Left colon (tissue), 2 donors: ENCODE measurements around the gene KRTAP12-1. TPM values are rescaled to one million over a fixed set of nuclear protein-coding genes. Genes with fewer than 3 reads are reported as not detected.

Experiments
- ATAC-seq: fragments of 200-7000 bp; cut with Tn5 transposase; one replicate; pipeline ENCODE4 v1.9.1; 2020; ENCODE audit warnings: mild to moderate bottlenecking, moderate library complexity
- DNase-seq, 2 donors: peaks; one replicate each; pipeline ENCODE4 v3.0.0-alpha.2; 2020
- intact Hi-C, 2 donors: fragments of 100-400 bp; cut with DNase I in 1 of 2; cut with micrococcal nuclease in 1 of 2; formaldehyde crosslinking; loops; one replicate each; pipeline versions ENCODE4 v1.11.2 to v1.14.0; 2022; cut with DNase I, micrococcal nuclease
- total RNA-seq, 2 donors: library from RNA; stranded (reverse); fragmentation: NEBNext Ultra II Directional; extraction: Animal tissue kit (Norgen Biotek cat#: 25700); gene quantifications; one replicate each; pipeline ENCODE4 v1.2.1, GENCODE V29; 2021
- donor health status: DM: no; HTN: no; CAD: no.
- donor health status: DM: yes; HTN: yes; CAD: no.

The KRTAP12-1 gene
- total RNA-seq, 2 donors from 2014 or later: not detected

DNA sequence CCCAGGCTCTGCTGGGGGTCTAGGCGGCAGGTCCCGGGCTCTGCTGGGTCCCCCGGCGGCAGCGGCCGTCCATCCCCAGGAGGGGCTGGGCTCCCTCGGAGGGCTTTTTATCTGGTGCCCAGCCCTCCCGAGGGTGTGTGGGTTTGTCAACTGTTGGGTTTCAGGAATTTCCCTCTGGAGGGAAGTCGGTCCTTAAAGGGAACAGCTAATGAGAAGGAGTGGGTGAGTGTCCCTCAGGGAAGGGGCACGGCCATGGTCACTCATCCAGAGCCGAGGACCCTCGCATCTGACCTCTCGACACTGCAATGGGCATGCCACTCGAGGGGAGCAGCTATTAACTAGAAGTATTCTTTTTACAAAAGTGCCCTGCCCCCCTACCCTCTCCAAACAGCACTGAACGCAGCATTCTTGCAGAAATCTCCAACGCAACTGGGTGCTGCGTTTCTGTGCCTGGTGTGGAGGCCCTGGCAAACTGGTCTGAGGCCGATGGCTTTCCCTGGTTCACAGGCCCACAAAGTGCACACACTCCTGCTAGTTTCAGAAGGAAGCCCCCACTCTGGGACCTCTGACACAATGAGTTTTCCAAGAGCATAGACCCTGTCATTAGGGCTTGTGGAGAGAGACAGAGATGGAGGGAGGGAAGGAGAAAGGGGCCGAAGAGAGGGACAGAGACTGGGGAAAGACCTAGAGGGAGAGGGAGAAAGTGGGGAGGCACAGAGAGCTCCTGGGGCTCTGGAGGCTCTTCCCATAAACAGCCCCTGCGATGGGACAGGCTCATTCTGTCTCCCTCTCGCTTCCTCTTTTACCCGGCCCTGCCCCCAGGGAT is 30.5 kb upstream of the KRTAP12-1 start:
- ATAC-seq (no peak), DNase-seq (no peak)
- intact Hi-C loops: no loop called here

DNA sequence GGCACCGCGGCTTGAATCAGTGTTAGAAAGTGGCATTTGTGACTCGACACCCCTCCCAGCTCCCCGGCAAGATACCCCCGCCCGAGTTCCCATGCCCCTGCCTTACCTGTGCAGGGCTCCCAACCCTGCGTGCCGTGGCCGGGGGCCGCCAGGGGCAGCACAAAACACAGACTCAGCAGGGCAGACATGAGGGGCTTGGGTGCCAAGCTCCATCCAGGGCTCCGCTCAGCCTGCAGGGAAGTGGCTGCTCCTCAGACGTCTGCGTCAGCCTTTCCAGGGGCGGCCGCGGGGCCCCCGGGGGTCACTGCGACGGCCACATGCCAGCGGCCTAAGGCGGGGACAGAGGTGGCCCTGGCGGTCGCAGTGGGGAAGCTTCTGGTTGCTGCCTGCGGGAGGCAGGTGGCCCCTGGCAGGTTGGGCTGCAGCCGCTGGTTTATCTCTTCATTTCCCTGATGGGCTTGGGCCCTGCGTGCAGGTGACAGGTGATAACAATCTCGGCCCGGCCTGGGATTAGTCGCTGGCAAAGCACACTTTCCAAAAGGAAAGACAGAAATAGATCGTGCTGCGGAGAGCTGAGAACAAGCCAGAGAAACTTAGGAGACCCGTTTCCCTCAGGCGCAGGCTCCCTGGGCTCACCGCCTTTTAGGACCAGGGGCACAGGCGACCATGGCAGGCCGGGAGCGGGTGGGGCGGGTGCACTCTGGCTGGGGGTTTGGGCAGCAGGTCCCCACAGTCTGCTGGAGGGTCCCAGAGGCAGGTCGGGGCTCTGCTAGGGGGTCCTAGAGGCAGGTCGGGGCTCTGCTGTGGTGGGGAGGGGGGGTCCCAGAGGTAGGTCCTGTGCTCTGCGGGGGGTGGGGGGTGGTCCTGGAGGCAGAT is 29.6 kb upstream of the KRTAP12-1 start, which contains the start of gene TSPEAR:
TSS of gene TSPEAR (minus strand) at position 246 of the 876 bp plus-strand sequence. CDS start at position 188, 58 bp downstream.
- DNase-seq (no peak), ATAC-seq (no peak)
- intact Hi-C loops: no loop called here

DNA sequence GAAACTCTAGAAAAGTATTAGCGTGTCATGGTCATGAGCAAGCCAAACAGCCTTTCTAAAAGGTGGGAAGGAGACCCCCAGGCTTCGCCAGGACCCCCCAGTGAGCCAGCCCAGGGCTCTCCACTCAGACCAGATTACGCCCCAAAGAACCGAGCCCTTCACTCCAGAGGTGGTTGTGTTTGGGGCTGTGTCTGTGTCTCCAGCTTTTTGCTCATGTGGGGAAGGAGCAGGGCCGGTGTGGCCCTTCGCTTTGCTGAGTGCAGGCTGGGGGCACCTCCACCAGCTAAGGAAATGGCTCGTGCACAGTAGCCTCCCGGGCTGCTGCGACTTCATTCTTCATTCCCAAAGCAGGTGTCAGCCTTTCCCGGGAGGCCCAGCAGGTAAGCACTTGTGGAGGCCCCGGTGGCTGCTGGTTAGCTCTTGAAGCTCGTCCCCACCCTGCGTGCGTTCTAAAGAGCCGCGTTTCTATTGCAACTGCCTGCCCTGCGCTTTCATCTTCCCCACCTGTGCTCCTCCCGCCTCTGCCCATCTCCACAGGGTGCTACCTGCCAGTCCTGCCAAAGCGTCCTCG is 28.9 kb upstream of the KRTAP12-1 start:
- ATAC-seq (peak; percentile 17), DNase-seq (no peak)
- intact Hi-C loops: no loop called here

DNA sequence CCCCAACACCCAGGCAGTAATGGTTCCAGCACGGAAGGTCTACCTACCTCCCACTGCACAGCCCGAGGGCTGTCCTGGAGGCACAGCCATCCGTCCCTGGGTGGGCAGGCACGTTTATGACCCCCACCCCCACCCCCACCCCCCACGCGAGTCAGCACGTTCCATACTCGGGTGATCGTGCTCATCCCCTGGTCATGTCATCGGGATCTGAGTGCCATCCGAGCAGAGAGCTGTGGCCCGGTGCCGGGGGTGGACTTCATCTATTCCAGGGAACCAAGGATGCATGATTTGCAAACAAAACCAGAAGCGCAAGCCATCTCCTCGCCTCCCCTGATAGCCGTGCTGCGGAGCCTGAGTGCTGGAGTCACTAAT is 28.3 kb upstream of the KRTAP12-1 start:
- ATAC-seq (no peak), DNase-seq (no peak)
- intact Hi-C loops: no loop called here

DNA sequence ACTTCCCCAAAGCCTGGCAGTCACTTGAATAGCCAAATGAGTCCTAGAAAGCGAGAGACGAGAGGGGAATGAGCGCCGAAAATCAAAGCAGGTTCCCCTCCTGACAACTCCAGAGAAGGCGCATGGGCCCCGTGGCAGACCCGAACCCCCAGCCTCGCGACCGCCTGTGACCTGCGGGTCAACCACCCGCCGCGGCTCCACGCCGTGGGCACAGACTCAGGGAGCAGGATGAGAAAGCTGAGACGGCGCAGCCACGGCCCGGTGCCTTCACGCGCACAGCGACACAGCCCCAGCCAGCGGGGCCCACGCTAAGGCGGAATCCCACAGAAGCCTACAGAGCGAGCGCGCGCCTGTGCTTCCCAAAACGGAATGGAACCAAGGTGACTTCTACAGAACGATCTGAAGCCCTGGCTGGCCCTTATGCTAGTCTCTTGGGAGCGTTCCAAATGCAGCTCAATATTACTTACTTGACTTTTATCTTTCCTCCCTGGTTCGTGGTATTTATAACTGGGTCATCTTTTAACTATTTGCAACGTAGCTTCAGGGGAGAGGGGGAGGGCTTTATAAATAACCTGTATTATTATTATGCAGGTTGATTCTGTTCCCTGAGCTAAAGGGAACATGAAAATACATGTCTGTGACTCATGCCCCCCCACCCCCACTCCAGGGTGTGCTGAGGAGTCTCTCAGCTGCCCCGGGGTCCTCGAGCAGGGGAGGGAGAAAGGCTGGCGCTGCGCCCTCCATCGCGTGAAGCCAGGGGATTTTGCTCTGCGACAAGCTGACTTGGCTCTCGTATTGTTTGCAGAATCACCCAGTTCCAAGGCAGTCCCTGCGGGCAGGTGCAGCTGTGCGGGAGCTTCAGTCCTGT is 27.7 kb upstream of the KRTAP12-1 start:
- DNase-seq (no peak), ATAC-seq (no peak)

DNA sequence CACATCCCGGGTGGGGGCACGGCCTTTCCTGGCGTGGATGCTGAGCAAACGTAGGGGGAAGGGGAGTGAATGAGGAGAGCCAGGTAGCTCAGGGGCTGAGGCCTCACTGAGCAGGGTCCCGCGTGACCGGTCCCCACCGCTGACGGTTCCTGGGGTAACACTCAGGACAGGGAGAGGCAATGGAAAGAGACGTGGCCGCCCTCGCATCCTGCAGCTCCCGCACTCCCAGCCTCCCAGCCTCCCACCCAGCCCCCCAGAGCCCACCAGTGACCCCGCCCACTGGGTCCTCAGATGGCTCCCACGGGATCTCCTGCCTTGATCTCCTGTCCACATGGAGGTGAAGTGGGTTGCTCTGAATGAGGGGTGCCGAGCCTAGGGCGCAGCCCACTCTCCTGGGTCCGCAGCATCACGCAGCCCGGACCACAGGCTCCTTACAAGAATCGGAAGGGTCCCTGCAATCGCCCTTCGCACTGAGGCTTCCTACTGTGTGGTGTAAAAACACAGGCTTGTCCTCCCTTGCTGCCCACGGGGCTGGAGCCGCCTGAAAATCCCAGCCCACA is 27.0 kb upstream of the KRTAP12-1 start:
- intact Hi-C loops: no loop called here
- DNase-seq: no peak
- ATAC-seq: no peak

More for the DNA sequence above, 27.7 kb upstream of the KRTAP12-1 start:
- intact Hi-C loops: no loop called here

DNA sequence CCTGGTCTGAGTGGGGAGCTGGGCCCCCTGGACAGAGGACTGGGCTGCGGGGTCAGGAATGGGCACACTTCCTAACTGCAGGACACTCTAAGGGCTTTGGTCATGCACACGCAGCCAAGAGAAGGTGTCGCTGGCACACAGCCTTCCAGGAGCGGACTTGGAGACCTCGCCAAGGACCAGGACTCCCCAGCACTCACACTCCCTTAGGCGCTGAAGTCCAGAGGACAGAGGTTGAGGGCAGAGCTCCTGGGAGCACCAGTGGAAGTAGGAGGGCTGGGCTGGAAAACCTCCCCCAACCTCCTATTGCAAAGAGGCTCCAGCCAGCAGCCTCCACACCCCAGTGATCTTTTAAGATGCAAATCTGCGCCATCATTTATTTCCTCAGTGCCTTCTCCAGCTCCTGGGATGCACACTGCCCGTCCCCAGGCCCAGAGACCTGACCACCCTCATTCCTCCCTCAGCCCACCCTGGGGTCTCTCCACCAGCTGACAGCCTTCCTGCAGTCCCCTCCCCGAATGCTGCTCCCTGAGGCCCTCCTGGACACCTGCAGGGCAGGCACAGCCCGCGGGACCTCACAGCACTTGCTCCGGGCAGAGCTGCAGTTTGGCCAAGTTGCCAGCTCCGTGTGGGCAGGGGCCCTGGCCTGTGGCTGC is 26.4 kb upstream of the KRTAP12-1 start:
- intact Hi-C loops: no loop called here
- DNase-seq: no peak

DNA sequence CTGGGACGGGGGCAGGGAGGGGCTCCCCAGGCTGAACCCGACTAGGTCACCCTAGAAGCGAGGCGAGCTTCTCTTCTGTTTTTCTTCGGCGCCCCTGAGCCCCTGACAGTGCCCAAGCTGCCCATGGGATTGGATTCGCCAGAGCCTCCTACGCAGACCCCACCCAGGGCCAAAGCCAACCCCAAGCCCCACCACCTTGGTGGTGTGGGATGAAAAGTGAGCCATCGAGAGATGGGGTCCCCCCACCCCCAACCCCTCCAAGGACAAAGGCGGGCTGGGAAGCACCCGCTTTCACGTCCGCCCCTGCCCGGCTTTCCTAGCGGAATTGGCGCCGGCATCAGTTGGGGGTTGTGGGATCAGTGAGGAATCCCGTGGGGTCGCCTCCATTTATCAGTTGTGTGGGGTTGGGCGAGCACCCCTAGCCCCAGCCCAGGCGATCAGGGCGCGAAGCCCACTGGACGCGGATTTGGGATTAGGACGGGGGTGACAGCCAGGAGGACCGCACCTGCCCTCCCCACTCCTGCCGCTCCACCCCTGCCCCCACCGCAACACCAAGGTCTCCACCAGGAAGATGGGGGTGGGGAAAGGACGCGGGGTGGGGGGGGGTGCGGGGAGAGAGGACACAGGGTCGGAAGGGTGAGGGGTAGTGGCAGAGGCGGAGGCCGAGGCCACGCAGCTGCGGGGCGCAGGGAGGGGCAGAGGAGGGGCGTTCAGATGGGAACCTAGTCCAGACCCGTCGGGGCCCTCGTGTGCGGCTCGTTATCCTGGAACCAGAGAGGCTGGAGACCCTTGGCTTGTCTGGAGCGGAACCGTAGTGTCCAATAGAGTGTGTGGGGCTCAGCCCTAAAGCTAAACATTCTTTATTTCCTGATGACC is 25.0 kb upstream of the KRTAP12-1 start:
- ATAC-seq (no peak), DNase-seq (no peak)
- intact Hi-C loops: no loop called here

More for the DNA sequence above, 26.4 kb upstream of the KRTAP12-1 start:
- no peak for ATAC-seq

DNA sequence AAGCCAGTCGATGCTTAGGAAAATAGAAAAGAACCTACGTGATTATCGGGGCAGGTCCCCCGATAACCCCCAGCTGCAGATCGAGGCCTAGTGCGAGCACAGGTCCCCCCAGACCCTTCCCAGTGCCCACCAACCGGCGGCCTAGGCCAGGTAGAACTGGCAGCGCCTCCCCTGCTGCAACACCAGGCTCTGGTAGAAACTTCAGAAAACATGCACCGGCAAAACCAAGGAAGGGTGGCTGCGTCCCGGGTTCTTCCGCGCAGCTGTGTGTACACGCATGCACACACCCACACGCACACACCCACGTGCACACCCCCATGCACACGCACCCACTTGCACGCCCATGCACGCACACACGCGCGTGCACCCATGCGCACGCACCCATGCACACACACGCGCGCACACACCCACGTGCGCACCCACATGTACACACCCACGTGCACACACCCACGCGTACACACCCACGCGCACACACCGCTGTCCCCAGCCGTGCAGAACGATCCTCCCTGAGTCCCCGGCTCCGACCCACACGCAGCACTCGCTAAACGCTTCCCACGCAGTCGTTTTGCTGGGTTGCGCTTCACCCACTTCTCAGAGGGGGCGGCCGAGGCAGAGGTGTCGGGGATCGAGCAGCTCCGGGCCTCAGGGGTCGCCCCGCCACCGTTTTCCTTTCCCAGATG is 24.2 kb upstream of the KRTAP12-1 start:
- no peak for ATAC-seq
- no peak for DNase-seq
- intact Hi-C loops: no loop called here

DNA sequence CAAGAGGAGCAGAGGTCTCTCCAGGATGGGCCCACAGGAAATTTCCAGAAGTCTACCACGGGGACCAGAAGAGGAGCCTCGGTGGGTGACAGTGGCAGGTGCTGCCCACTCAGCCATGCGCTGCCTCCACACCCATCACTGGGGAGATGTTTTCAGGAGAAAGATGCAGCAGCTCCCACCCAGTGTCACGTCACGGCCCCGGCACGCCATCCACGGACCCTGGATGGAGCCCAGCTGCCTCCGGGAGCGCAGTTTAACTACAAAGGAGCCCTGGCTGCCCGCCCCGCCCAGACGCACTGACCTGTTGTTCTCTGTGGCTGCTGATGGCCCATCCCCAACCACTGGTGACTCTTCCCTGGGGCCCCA is 22.7 kb upstream of the KRTAP12-1 start:
- ATAC-seq (no peak), DNase-seq (no peak)
- intact Hi-C loops: no loop called here

DNA sequence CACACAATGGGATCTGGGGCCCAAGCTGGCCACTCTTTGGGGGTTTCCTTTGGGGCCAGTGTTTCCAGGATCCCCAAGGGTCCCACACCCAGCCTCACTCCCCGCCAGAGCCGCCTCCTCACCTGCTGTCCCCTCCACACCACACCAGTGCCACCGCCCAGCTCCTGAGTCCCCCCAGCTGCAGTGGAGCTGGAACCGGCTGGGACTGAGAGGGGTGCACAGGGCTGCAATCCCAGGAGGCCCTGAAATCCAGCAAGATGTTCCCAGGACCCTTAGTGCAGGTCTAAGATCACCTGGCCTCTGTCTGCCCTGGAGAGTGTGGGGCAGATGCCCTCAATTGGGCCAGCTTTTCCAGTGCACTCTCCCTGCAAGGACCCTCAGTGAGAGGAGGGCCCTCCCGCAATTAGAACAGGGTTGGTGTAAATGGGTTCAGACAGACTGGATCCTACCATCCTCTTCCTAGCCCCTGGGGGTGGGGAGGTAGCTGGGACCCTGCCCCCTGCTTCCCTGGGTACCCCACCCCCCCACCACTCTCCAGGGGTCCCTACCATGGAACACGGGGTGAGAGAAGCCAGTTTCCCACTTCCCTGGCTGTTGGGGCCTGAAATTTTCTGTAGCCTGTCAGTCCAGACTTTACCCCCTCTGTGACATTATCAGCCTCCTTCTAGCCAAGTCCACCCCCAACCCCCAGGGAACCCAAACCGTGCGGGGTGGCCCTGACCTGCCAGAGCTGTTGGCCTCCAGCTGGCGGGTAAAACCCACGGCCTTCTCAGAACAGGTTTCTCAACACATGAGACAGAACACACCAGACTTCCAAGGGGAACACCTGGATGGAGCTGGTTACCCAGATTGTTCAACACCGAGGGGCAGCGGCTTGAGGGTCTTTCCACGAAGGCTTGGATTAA is 22.0 kb upstream of the KRTAP12-1 start:
- ATAC-seq: no peak
- intact Hi-C loops: no loop called here
- DNase-seq: no peak

DNA sequence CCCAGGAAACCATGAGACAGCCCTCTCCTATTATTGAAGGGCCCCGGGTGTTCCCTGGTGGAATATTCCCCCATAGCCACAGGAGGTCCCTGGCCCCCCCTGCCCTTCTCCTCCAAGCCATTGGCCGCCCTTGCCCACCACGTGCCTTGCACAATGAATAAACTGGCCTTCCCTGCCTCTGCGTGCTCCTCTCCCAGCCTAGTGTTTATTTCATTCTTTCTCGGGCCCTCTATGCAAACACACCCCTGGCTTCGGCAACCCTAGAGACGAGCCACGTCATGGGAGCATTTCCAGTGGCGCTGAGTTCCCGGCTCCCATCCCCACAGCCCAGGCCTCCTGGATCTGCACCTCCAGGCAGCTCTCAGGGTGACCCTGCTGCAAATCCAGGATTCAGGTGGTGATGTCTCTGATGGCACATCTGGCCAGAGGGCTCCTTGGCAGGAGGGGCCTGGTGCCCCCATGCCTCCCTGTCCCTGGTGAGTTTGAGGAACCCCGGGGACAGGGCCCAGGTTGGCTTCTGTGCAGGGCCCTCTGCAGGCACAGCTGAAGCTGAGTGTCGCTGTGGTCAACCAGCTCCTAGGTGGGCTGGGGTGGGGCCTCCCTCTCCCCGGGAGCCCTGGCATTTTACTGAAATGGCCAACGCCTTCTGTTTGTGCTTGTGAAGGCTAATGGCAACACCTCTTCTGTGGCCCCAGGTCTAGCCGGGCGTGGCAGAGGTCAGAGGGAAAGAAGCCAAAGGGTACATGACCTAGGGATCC is 21.2 kb upstream of the KRTAP12-1 start:
- intact Hi-C loops: no loop called here
- no peak for DNase-seq
- no peak for ATAC-seq

DNA sequence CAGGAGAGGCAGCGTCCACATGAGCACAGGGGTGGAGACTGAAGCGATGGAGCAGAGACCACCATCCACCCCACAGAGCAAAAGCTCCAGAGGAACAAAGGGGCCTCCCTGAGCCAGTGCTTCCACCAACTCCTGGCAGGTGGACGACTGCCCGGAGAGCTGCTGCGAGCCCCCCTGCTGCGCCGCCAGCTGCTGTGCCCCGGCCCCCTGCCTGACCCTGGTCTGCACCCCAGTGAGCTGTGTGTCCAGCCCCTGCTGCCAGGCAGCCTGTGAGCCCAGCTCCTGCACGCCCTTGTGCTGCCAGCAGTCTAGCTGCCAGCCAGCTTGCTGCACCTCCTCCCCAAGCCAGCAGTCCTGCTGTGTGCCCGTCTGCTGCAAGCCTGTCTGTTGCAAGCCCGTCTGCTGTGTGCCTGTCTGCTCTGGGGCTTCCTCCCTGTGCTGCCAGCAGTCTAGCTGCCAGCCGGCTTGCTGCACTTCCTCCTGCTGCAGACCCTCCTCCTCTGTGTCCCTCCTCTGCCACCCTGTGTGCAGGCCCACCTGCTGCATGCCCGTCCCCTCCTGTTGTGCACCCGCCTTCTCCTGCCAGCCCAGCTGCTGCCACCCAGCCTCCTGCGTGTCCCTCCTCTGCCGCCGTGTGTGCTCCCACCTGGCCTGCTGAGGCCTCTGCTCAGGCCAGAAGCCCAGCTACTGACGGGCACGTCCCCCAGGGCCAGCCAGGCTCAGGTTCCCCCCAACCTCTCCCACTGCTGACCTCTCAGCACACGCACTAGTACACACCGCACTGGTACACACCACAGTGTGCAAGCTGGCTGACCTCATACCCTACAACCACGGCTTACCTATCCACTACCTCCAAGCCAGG is 20.4 kb upstream of the KRTAP12-1 start:
- DNase-seq (no peak), ATAC-seq (no peak)
- intact Hi-C loops: no loop called here

DNA sequence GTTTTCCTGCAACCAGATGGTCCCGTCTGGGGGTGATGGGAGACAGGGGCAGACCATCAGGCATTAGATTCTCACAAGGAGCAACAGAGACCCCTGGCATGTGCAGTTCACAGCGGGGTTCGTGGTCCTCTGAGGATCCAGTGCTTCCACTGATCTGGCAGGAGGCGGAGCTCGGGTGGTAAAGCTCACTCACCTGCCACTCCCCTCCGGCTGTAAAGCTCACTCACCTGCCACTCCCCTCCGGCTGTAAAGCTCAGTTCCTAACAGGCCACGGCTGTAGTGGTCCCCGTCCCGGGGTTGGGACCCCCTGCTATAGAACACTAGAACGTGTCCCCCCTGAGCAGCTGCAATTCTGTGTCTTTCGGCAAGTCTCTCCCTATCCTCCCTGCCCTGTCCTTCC is 19.6 kb upstream of the KRTAP12-1 start:
- peak; percentile 90 for ATAC-seq
- intact Hi-C loops: no loop called here
- DNase-seq: peak in 1 of 2 donors; percentile 38
